ENCODE data around the gene SLC6A6. TPM values are rescaled to one million over a fixed set of nuclear protein-coding genes. Genes with fewer than 3 reads are reported as not detected.

SLC6A6 gene
- total and polyA plus RNA-seq, 10 donors = 3.4 to 150 (median 104) TPM

DNA sequence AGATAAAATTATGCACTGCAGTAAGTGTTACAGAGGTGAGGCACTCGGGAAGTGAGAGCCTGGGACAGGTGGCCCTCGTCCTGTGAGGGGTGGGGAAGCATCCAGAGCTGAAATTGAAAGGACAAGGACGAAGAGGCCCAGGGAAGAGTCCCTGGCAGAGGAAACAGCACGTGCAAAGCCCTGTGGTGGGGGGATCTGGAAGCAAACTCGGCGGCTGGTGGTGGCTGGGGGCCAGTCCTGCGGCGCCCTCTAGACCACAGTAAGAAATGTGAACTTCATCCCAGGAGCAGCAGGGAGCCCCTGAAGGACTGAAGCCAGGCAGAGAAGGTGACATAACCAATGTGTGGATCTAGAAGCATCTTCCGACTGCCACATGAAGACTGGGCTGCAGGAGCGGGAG is 94.9 kb downstream of the SLC6A6 start:
- no peak overlapping the region for H3K27ac ChIP-seq
- no peak for TF ChIP-seq POLR2A (IDR thresholded peaks at IDR 0.05)
- TF ChIP-seq, protein P1, sequence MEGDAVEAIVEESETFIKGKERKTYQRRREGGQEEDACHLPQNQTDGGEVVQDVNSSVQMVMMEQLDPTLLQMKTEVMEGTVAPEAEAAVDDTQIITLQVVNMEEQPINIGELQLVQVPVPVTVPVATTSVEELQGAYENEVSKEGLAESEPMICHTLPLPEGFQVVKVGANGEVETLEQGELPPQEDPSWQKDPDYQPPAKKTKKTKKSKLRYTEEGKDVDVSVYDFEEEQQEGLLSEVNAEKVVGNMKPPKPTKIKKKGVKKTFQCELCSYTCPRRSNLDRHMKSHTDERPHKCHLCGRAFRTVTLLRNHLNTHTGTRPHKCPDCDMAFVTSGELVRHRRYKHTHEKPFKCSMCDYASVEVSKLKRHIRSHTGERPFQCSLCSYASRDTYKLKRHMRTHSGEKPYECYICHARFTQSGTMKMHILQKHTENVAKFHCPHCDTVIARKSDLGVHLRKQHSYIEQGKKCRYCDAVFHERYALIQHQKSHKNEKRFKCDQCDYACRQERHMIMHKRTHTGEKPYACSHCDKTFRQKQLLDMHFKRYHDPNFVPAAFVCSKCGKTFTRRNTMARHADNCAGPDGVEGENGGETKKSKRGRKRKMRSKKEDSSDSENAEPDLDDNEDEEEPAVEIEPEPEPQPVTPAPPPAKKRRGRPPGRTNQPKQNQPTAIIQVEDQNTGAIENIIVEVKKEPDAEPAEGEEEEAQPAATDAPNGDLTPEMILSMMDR (IDR thresholded peaks at IDR 0.05 in 8 of 11, conservative IDR thresholded peaks at IDR 0.05 in 3 of 11) = no peak
- TF ChIP-seq POLR2AphosphoS5 (IDR thresholded peaks at IDR 0.05) = no peak
- peak; percentile 16 for DNase-seq

DNA sequence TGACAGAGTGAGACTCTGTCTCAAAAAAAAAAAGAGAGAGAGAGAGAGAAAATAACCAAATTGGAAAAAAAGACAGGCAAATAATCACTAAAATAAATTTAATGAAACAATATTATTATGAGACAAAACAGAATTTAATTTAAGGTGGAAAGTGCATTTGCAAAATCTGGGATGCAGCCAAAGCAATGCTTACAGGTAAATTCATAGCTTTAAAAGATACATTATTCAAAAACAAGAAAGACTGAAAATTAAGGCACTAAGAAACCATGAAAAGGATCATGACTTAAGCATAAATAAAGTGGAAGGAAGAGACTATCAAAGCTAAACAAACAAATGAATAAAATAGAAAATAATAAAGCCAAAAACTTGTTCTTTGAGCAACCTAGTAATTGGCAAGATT is 100.1 kb downstream of the SLC6A6 start:
- Histone ChIP-seq H3K36me3 (no peaks in the 10 kb centered on the region), H3K4me3 (no peak overlapping the region), H3K27me3 (replicated peaks in 1 of 7) (no peaks in the 10 kb centered on the region), H3K4me1 (no peaks in the 10 kb centered on the region), H3K9me3 (peaks cover 5 to 37% (median 27%) of the 10 kb centered on the region in 8 donors), H3K27ac (no peak overlapping the region)
- no peak for DNase-seq
- no peak for TF ChIP-seq POLR2AphosphoS5 (IDR thresholded peaks at IDR 0.05)
- TF ChIP-seq POLR2A (IDR thresholded peaks at IDR 0.05) = no peak
- TF ChIP-seq, protein P1 (IDR thresholded peaks at IDR 0.05 in 8 of 11, conservative IDR thresholded peaks at IDR 0.05 in 3 of 11) = no peak
- intact Hi-C loops (cut with DNase I; ENCODE audit: low total_unique reads) = no loop called here

More for the DNA sequence above, 94.9 kb downstream of the SLC6A6 start:
- Histone ChIP-seq H3K27me3 (replicated peaks in 1 of 7) (no peaks in the 10 kb centered on the region), H3K9me3 (peaks cover 0 to 23% (median 15%) of the 10 kb centered on the region in 8 donors), H3K36me3 (peaks cover 0 to 19% (median 0%) of the 10 kb centered on the region in 6 donors), H3K4me1 (no peaks in the 10 kb centered on the region), H3K4me3 (no peak overlapping the region)
- 62 to 74% (median 69%) methylated on average over 10 of the region's 10 CpGs for WGBS, 5 donors
- intact Hi-C loops (cut with DNase I; ENCODE audit: low total_unique reads) = no loop called here

DNA sequence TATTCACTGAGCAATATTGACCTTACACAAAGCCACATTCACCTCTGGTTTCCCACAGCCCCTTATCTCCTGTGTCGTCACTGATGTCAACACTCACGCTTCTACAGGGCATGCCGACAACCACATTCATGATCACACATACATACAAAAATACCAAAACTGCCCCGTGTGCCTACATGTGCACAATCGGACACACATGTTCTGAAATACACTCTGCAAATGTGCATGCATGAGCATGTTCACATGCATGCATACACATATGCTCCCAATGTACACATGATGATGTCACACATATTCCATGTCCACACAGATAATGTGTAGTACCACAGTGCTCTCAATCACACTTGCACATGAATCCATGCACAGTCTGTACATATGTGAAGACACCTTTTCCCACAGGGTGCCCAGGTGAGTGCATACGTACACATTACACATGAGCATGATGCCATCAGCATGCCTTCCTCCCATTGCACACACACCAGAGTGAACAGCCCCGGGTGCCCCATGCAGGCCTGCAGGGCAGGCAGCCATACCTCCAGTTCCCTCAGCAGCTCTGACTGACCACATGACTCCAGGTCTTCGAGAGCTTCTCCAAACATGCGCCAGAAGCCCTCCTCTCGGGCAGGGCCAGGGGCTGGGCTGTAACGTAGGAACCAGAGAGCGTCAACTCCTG is 100.8 kb downstream of the SLC6A6 start:
- intact Hi-C loops (cut with DNase I; ENCODE audit: low total_unique reads) = no loop called here
- peaks cover 5 to 37% (median 27%) of the 10 kb centered on the region in 8 donors for H3K9me3 ChIP-seq
- peaks cover 0 to 3% (median 0%) of the 10 kb centered on the region in 7 donors for H3K27me3 ChIP-seq (replicated peaks in 1 of 7)
- H3K27ac ChIP-seq = no peak overlapping the region
- WGBS, 5 donors = 95 to 98% (median 97%) methylated on average over 8 to 12 of the region's 12 CpGs
- TF ChIP-seq, protein P1 (IDR thresholded peaks at IDR 0.05 in 8 of 11, conservative IDR thresholded peaks at IDR 0.05 in 3 of 11) = no peak
- TF ChIP-seq POLR2AphosphoS5 (IDR thresholded peaks at IDR 0.05) (no peak), POLR2A (IDR thresholded peaks at IDR 0.05) (no peak)
- H3K4me3 ChIP-seq = no peak overlapping the region
- H3K4me1 ChIP-seq = no peaks in the 10 kb centered on the region
- DNase-seq = no peak
- H3K36me3 ChIP-seq = no peaks in the 10 kb centered on the region

DNA sequence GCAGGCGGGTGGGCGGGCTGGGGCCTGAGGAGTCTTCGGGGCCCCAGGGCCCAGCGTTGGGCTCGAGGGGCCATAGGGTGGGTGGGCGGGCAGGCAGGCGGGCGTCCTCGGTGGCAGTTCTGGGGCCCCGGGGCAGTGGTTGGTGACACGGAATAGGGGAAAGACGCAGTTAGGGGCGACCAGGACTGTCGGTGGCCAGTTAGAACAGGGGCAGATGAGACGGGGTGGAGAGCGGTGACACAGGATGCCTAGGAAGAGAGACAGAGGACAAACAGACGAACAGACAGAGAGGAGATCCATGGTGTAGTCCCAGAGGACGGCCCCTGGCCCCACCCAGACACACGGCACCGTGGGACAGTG is 101.3 kb downstream of the SLC6A6 start:
- WGBS, 5 donors = 88 to 94% (median 92%) methylated on average over 19 to 20 of the region's 20 CpGs
- intact Hi-C loops (cut with DNase I; ENCODE audit: low total_unique reads) = no loop called here
- H3K4me1 ChIP-seq = peaks cover 0 to under 1% (median under 1%) of the 10 kb centered on the region in 6 donors
- H3K4me3 ChIP-seq = no peak overlapping the region
- no peak overlapping the region for H3K27ac ChIP-seq
- TF ChIP-seq POLR2AphosphoS5 (IDR thresholded peaks at IDR 0.05) = no peak
- TF ChIP-seq, protein P1 (IDR thresholded peaks at IDR 0.05 in 8 of 11, conservative IDR thresholded peaks at IDR 0.05 in 3 of 11) = no peak
- no peak for TF ChIP-seq POLR2A (IDR thresholded peaks at IDR 0.05)
- H3K36me3 ChIP-seq = no peaks in the 10 kb centered on the region
- peaks cover 0 to 7% (median 0%) of the 10 kb centered on the region in 7 donors for H3K27me3 ChIP-seq (replicated peaks in 1 of 7)
- no peak for DNase-seq
- H3K9me3 ChIP-seq = peaks cover 5 to 37% (median 27%) of the 10 kb centered on the region in 8 donors

Measured in spleen (tissue), 11 donors.